Fibroblast of the aortic adventitia (primary cell): ENCODE data around the gene IGF1R. TPM values are rescaled to one million over a fixed set of nuclear protein-coding genes. Genes with fewer than 3 reads are reported as not detected.

ENCODE experiments used
- DNase-seq: peaks from one replicate; pipeline ENCODE4 v3.0.0-alpha.2; 2010; ENCODE audit warnings: low read depth
- H3K4me3 ChIP-seq: 2 replicates; pipeline ENCODE4 v1.5.1; 2011; ENCODE audit warnings: low read depth, mild to moderate bottlenecking, control low read depth, low read length, moderate library complexity
- CTCF ChIP-seq: IDR thresholded peaks from 2 replicates; pipeline ENCODE4 v1.5.1; 2011; ENCODE audit warnings: mild to moderate bottlenecking, low read length, control low read depth, inconsistent platforms; ENCODE audit not compliant: insufficient read depth
- total RNA-seq: library from RNA; depleted of rRNA; stranded (reverse); fragments of >200 nt; gene quantifications from 2 replicates; pipeline ENCODE4 v1.2.3, GENCODE V29; 2012; ENCODE audit warnings: low replicate concordance

The IGF1R gene
- total RNA-seq, 1 donor = 45.6 TPM

- TF ChIP-seq CTCF = no peak
- H3K4me3 ChIP-seq = no peak overlapping the region
- no peak for DNase-seq
Observed at GRCh38 chr15:98699591-98700424, 51.5 kb downstream of the IGF1R start.

GRCh38 chr15:98700519-98700918 lies 52.2 kb downstream of the IGF1R start:
- DNase-seq = no peak
- TF ChIP-seq CTCF = no peak
- H3K4me3 ChIP-seq = no peak overlapping the region

GRCh38 chr15:98703126-98703685 lies 54.9 kb downstream of the IGF1R start:
- DNase-seq = no peak
- TF ChIP-seq CTCF = no peak
- no peak overlapping the region for H3K4me3 ChIP-seq

- H3K4me3 ChIP-seq = no peak overlapping the region
- TF ChIP-seq CTCF = no peak
- no peak for DNase-seq
Observed at GRCh38 chr15:98705070-98705469, 56.7 kb downstream of the IGF1R start.

GRCh38 chr15:98706387-98706786 lies 58.0 kb downstream of the IGF1R start:
- TF ChIP-seq CTCF = no peak
- DNase-seq = no peak
- no peak overlapping the region for H3K4me3 ChIP-seq

GRCh38 chr15:98706986-98707385 lies 58.6 kb downstream of the IGF1R start:
- DNase-seq = no peak
- TF ChIP-seq CTCF = no peak
- no peak overlapping the region for H3K4me3 ChIP-seq
